GM21447 (cell line): ENCODE data around the gene GLS2.
"Not testable (repeated sequence)": the region's sequence is repeated elsewhere in the genome, so short reads cannot be mapped to it uniquely, and the experiment has no call there.

Source experiments
- ATAC-seq: cut with Tn5 transposase; IDR thresholded peaks from one replicate; pipeline ENCODE4 v1.9.1; 2021; ENCODE audit not compliant: unreplicated experiment

Gene GLS2

GRCh38 chr12:56488041-56488955, at the start of gene GLS2:
TSS of gene GLS2 (minus strand) at chr12:56488161. CDS start at chr12:56488118, 43 bp downstream.
- ATAC-seq: peak; percentile 97

GRCh38 chr12:56537546-56537945, 49.6 kb upstream of the GLS2 start:
- ATAC-seq: no peak

GRCh38 chr12:56530390-56531055, 42.6 kb upstream of the GLS2 start:
- no peak for ATAC-seq

GRCh38 chr12:56529656-56530055, 41.7 kb upstream of the GLS2 start:
- no peak for ATAC-seq

GRCh38 chr12:56528846-56529245, 40.9 kb upstream of the GLS2 start:
- no peak for ATAC-seq

- ATAC-seq: no peak
These were observed 34.6 kb upstream of the GLS2 start for GRCh38 chr12:56522411-56523193.

- peak; percentile 90 for ATAC-seq
These were observed 33.8 kb upstream of the GLS2 start, which contains the start of gene RBMS2 for GRCh38 chr12:56521590-56522371. TSS of gene RBMS2 (plus strand) at chr12:56521820. CDS start at chr12:56522024, 204 bp downstream.

- ATAC-seq: no peak
These were observed 33.2 kb upstream of the GLS2 start for GRCh38 chr12:56521209-56521589.

GRCh38 chr12:56520506-56520905, 32.5 kb upstream of the GLS2 start:
- ATAC-seq: no peak

GRCh38 chr12:56520048-56520447, 32.1 kb upstream of the GLS2 start:
- ATAC-seq: no peak

- no peak for ATAC-seq
These were observed 30.6 kb upstream of the GLS2 start for GRCh38 chr12:56518570-56518969.

- ATAC-seq: no peak
These were observed 29.9 kb upstream of the GLS2 start for GRCh38 chr12:56517854-56518253.

GRCh38 chr12:56514014-56514318, 26.0 kb upstream of the GLS2 start:
- not testable (repeated sequence) for ATAC-seq

- no peak for ATAC-seq
These were observed 22.8 kb upstream of the GLS2 start for GRCh38 chr12:56510786-56511185.

GRCh38 chr12:56499879-56500278, 11.9 kb upstream of the GLS2 start:
- not testable (repeated sequence) for ATAC-seq

- not testable (repeated sequence) for ATAC-seq
These were observed 11.5 kb upstream of the GLS2 start for GRCh38 chr12:56499452-56499851.

GRCh38 chr12:56498126-56498902, 10.4 kb upstream of the GLS2 start:
- not testable (repeated sequence) for ATAC-seq

- not testable (repeated sequence) for ATAC-seq
These were observed 8.7 kb upstream of the GLS2 start for GRCh38 chr12:56496704-56497103.

GRCh38 chr12:56494481-56494880, 6.5 kb upstream of the GLS2 start:
- not testable (repeated sequence) for ATAC-seq

- not testable (repeated sequence) for ATAC-seq
These were observed 6.1 kb upstream of the GLS2 start for GRCh38 chr12:56494106-56494415.
